Measurements from ENCODE around the gene CYP2U1. TPM values are rescaled to one million over a fixed set of nuclear protein-coding genes. Genes with fewer than 3 reads are reported as not detected.

Gene CYP2U1
- total and polyA plus RNA-seq, 9 of the 15 experiments (the other 6 are each of a cell fraction or from before 2014, with no cell fraction given): 0.03 to 0.15 (median 0.07) TPM

DNA sequence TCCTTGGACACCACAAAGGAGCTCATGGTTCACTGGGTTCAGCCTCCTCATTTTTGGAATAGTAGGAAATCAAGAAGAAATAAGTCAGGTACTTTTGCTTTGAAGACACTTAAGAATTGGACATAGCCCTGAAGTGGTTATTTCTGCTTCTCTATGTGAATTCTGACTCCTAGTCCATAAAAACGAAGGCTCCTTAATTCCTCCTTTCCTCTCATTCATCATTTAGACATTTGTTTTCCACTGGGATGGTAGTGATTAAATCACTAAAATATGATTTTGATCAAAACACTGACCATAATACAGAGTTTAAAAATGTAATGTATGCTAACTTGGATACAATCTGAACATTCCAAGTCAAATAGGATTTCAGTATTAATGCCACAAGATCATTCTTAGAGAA is 34.7 kb upstream of the CYP2U1 start:
- BruUV-seq (replicated peaks): no TSS peak
- POLR2A ChIA-PET: no interaction called here
- H3K4me3 ChIP-seq: no peak overlapping the region
- TF ChIP-seq, protein P1, sequence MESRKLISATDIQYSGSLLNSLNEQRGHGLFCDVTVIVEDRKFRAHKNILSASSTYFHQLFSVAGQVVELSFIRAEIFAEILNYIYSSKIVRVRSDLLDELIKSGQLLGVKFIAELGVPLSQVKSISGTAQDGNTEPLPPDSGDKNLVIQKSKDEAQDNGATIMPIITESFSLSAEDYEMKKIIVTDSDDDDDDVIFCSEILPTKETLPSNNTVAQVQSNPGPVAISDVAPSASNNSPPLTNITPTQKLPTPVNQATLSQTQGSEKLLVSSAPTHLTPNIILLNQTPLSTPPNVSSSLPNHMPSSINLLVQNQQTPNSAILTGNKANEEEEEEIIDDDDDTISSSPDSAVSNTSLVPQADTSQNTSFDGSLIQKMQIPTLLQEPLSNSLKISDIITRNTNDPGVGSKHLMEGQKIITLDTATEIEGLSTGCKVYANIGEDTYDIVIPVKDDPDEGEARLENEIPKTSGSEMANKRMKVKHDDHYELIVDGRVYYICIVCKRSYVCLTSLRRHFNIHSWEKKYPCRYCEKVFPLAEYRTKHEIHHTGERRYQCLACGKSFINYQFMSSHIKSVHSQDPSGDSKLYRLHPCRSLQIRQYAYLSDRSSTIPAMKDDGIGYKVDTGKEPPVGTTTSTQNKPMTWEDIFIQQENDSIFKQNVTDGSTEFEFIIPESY (CRISPR knock-in tag; IDR thresholded peaks at IDR 0.05): no peak
- TF ChIP-seq ATF1 (CRISPR knock-in tag; IDR thresholded peaks at IDR 0.05) (no peak), ATF1 (tag; IDR thresholded peaks at IDR 0.05) (no peak), RAD21 (CRISPR knock-in tag; conservative IDR thresholded peaks at IDR 0.05 in 1 of 2, IDR thresholded peaks at IDR 0.05 in 1 of 2) (no peak), MAFF (IDR thresholded peaks at IDR 0.05; ENCODE audit: low read length) (no peak), ZNF740 (CRISPR knock-in tag; IDR thresholded peaks at IDR 0.05) (no peak), ZNF740 (tag; IDR thresholded peaks at IDR 0.05) (no peak), NONO (IDR thresholded peaks at IDR 0.05; ENCODE audit: low read depth in 2 of 2, low read length in 1 of 2) (no peak)
- TF ChIP-seq, protein P2, sequence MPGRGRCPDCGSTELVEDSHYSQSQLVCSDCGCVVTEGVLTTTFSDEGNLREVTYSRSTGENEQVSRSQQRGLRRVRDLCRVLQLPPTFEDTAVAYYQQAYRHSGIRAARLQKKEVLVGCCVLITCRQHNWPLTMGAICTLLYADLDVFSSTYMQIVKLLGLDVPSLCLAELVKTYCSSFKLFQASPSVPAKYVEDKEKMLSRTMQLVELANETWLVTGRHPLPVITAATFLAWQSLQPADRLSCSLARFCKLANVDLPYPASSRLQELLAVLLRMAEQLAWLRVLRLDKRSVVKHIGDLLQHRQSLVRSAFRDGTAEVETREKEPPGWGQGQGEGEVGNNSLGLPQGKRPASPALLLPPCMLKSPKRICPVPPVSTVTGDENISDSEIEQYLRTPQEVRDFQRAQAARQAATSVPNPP (IDR thresholded peaks at IDR 0.05; ENCODE audit: borderline replicate concordance, insufficient read depth, insufficient read length): no peak
- TF ChIP-seq, protein P3, sequence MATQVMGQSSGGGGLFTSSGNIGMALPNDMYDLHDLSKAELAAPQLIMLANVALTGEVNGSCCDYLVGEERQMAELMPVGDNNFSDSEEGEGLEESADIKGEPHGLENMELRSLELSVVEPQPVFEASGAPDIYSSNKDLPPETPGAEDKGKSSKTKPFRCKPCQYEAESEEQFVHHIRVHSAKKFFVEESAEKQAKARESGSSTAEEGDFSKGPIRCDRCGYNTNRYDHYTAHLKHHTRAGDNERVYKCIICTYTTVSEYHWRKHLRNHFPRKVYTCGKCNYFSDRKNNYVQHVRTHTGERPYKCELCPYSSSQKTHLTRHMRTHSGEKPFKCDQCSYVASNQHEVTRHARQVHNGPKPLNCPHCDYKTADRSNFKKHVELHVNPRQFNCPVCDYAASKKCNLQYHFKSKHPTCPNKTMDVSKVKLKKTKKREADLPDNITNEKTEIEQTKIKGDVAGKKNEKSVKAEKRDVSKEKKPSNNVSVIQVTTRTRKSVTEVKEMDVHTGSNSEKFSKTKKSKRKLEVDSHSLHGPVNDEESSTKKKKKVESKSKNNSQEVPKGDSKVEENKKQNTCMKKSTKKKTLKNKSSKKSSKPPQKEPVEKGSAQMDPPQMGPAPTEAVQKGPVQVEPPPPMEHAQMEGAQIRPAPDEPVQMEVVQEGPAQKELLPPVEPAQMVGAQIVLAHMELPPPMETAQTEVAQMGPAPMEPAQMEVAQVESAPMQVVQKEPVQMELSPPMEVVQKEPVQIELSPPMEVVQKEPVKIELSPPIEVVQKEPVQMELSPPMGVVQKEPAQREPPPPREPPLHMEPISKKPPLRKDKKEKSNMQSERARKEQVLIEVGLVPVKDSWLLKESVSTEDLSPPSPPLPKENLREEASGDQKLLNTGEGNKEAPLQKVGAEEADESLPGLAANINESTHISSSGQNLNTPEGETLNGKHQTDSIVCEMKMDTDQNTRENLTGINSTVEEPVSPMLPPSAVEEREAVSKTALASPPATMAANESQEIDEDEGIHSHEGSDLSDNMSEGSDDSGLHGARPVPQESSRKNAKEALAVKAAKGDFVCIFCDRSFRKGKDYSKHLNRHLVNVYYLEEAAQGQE (IDR thresholded peaks at IDR 0.05; ENCODE audit: borderline replicate concordance): no peak
- TF ChIP-seq, protein P3 (CRISPR knock-in tag; IDR thresholded peaks at IDR 0.05; ENCODE audit: low read depth): no peak

More for the DNA sequence above, 34.7 kb upstream of the CYP2U1 start:
- Histone ChIP-seq H3K9ac (ENCODE audit: insufficient read depth in 1 of 2, low read depth in 2 of 2, low read length in 2 of 2) (no peak overlapping the region), H2AFZ (ENCODE audit: low read depth, low read length) (no peak overlapping the region), H3K9me1 (ENCODE audit: control insufficient read depth, insufficient read depth, low read length) (no peaks in the 10 kb centered on the region), H3K4me2 (ENCODE audit: insufficient read depth, low read length) (no peak overlapping the region), H3K4me1 (replicated peaks in 1 of 2; ENCODE audit: control insufficient read depth in 2 of 2, insufficient read depth in 2 of 2, low read length in 2 of 2) (no peaks in the 10 kb centered on the region), H3K9me3 (replicated peaks; ENCODE audit: control insufficient read depth, insufficient read depth, low read depth, low read length) (no peaks in the 10 kb centered on the region), H3K79me2 (ENCODE audit: control insufficient read depth, insufficient read depth, low read length) (no peaks in the 10 kb centered on the region), H4K20me1 (replicated peaks; ENCODE audit: control insufficient read depth, insufficient read depth, low read length) (no peaks in the 10 kb centered on the region), H3K27ac (ENCODE audit: extremely low read depth, low read depth, low read length) (no peak overlapping the region), H3K36me3 (ENCODE audit: control insufficient read depth, insufficient read depth, low read length) (no peaks in the 10 kb centered on the region), H3K27me3 (ENCODE audit: control insufficient read depth in 2 of 2, insufficient read depth in 2 of 2, low read length in 2 of 2) (no peaks in the 10 kb centered on the region)
- DNase-seq (ENCODE audit: extremely low read depth in 1 of 4, low spot score in 3 of 4): no peak
- ATAC-seq: no peak
- intact Hi-C loops (cut with micrococcal nuclease) (no loop called here), in situ Hi-C loops (cut with MboI) (no loop called here)
- WGBS (ENCODE audit: insufficient coverage, low coverage, missing lambda C conversion rate): 0% methylated on average over 1 of the region's 1 CpG
- no peak for FAIRE-seq
- CTCF ChIA-PET (ENCODE audit: low intra/inter-chr PET ratio): no interaction called here
